K562 (cell line): ENCODE results near the gene ARAP1. TPM values are rescaled to one million over a fixed set of nuclear protein-coding genes. Genes with fewer than 3 reads are reported as not detected.

Source experiments
- ATAC-seq: fragments of 200-7000 bp; cut with Tn5 transposase; 3 replicates; pipeline ENCODE4 v1.9.1; 2020; ENCODE audit warnings: moderate library complexity
- BruUV-seq: library from RNA; stranded (reverse); fragments of 400-500 nt; replicated peaks from 2 replicates; lab custom pipeline; 2021; lab: Mats Ljungman, UMichigan
- CTCF ChIA-PET: fragments of 300-600 bp; formaldehyde crosslinking; extraction: SDS; loops from one replicate; lab custom pipeline; 2021; ENCODE audit warnings: low intra/inter-chr PET ratio; lab: Yijun Ruan, JAX
- POLR2A ChIA-PET: fragments of 300-600, 350-650 bp; sonication (Branson Sonifier 250); formaldehyde crosslinking; extraction: SDS; loops from one replicate; lab custom pipeline; 2021; ENCODE audit warnings: antibody characterized with exemption, inconsistent platforms; lab: Yijun Ruan, JAX
- DNase-seq, 4 experiments: peaks; one replicate each; pipeline versions ENCODE4 v3.0.0 to v3.0.0-alpha.2; 2011 to 2018; ENCODE audit warnings: low spot score in 3 of 4, mixed read lengths in 3 of 4; ENCODE audit errors: extremely low read depth in 1 of 4
- FAIRE-seq: peaks from 2 replicates; lab custom pipeline; 2011; peaks lifted over from hg19 to GRCh38; lab: Jason Lieb, UNC
- H2AFZ ChIP-seq: 2 replicates; pipeline ENCODE4 v1.6.0; 2011; ENCODE audit warnings: low read depth, low read length, control low read depth, inconsistent platforms
- H3K27ac ChIP-seq: fragments of 200-600 bp; 3 replicates; pipeline ENCODE4 v1.8.0; 2011; ENCODE audit warnings: low read depth, mild to moderate bottlenecking, control low read depth, inconsistent platforms, low read length, moderate library complexity, mixed read lengths; ENCODE audit errors: extremely low read depth
- H3K27me3 ChIP-seq, 2 experiments: fragments of 300-600 bp in 1 of 2; 2 replicates in 1 of 2; 3 replicates in 1 of 2; pipeline versions ENCODE4 v1.6.0 to v1.8.0; 2011; ENCODE audit warnings: inconsistent platforms in 2 of 2, low read length in 2 of 2, mild to moderate bottlenecking in 1 of 2, mixed read lengths in 1 of 2, moderate library complexity in 1 of 2; ENCODE audit not compliant: control insufficient read depth in 2 of 2, insufficient read depth in 2 of 2
- H3K36me3 ChIP-seq: fragments of 300-600 bp; 3 replicates; pipeline ENCODE4 v1.8.0; 2011; ENCODE audit warnings: mild to moderate bottlenecking, low read length, inconsistent platforms; ENCODE audit not compliant: control insufficient read depth, insufficient read depth
- H3K4me1 ChIP-seq, 2 experiments: fragments of 200-600 bp in 1 of 2; replicated peaks in 1 of 2; 2 replicates in 1 of 2; 3 replicates in 1 of 2; pipeline versions ENCODE4 v1.5.1 to v1.8.0; 2011; ENCODE audit warnings: inconsistent platforms in 2 of 2, low read length in 2 of 2, mild to moderate bottlenecking in 1 of 2, mixed read lengths in 1 of 2, moderate library complexity in 1 of 2; ENCODE audit not compliant: control insufficient read depth in 2 of 2, insufficient read depth in 2 of 2
- H3K4me2 ChIP-seq: 2 replicates; pipeline ENCODE4 v1.6.1; 2011; ENCODE audit warnings: low read length, control low read depth, inconsistent platforms, mixed read lengths; ENCODE audit not compliant: insufficient read depth
- H3K4me3 ChIP-seq: fragments of 200-600 bp; sonication (generic), shearing (Covaris generic); 2 replicates; pipeline ENCODE4 v1.5.1; 2016; ENCODE audit warnings: control low read depth, inconsistent platforms
- H3K79me2 ChIP-seq: fragments of 200-600 bp; 3 replicates; pipeline ENCODE4 v1.8.0; 2011; ENCODE audit warnings: low read length, inconsistent platforms; ENCODE audit not compliant: control insufficient read depth, insufficient read depth
- H3K9ac ChIP-seq, 2 experiments: 2 replicates each; pipeline versions ENCODE4 v1.6.0 to v1.6.1; 2011; ENCODE audit warnings: low read depth in 2 of 2, low read length in 2 of 2, control low read depth in 1 of 2, inconsistent platforms in 1 of 2, mild to moderate bottlenecking in 1 of 2, mixed read lengths in 1 of 2; ENCODE audit not compliant: insufficient read depth in 1 of 2
- H3K9me1 ChIP-seq: one replicate; pipeline ENCODE4 v1.6.0; 2011; ENCODE audit warnings: inconsistent platforms, mild to moderate bottlenecking, low read length, moderate library complexity; ENCODE audit not compliant: control insufficient read depth, insufficient read depth
- H3K9me3 ChIP-seq: replicated peaks from 2 replicates; pipeline ENCODE4 v1.5.1; 2011; ENCODE audit warnings: low read depth, low read length, inconsistent platforms; ENCODE audit not compliant: control insufficient read depth, insufficient read depth
- H4K20me1 ChIP-seq: replicated peaks from 2 replicates; pipeline ENCODE4 v1.6.1; 2011; ENCODE audit warnings: low read length, inconsistent platforms, mixed read lengths; ENCODE audit not compliant: control insufficient read depth, insufficient read depth
- FOXJ3 ChIP-seq: sonication (generic); formaldehyde crosslinking; IDR thresholded peaks from 2 replicates; pipeline ENCODE4 v1.4.0; 2020; ENCODE audit warnings: mild to moderate bottlenecking, missing genetic modification reagents
- PURB ChIP-seq: sonication (generic); formaldehyde crosslinking; IDR thresholded peaks from 2 replicates; pipeline ENCODE4 v1.9.0; 2021; ENCODE audit warnings: low read depth, mild to moderate bottlenecking, missing genetic modification reagents
- SMAD4 ChIP-seq: fragments of 250-450 bp; sonication (Bioruptor Pico); conservative IDR thresholded peaks from 2 replicates; pipeline ENCODE4 v1.8.0; 2021; ENCODE audit warnings: inconsistent platforms, mild to moderate bottlenecking, moderate library complexity
- SNIP1 ChIP-seq: fragments of 450-650 bp; IDR thresholded peaks from 2 replicates; pipeline ENCODE4 v1.7.1; 2017; ENCODE audit warnings: low read depth, mild to moderate bottlenecking
- ZNF12 ChIP-seq: sonication (generic); formaldehyde crosslinking; IDR thresholded peaks from 2 replicates; pipeline ENCODE4 v1.4.0; 2020; ENCODE audit warnings: mild to moderate bottlenecking, missing genetic modification reagents
- WGBS: fragments of 100-300 bp; shearing (Covaris generic); methylation state at CpG from one replicate; pipeline ENCODE4 v1.1.6; 2016; ENCODE audit warnings: low coverage, mixed read lengths; ENCODE audit not compliant: insufficient coverage; ENCODE audit errors: missing lambda C conversion rate; 5-methylcytosine and 5-hydroxymethylcytosine counted together
- in situ Hi-C: fragments of 300-500 bp; cut with MboI; formaldehyde crosslinking; loops from 4 replicates; pipeline ENCODE4 v1.15.0; 2018; ENCODE audit warnings: inconsistent platforms, mixed read lengths
- intact Hi-C: fragments of 100-400 bp; cut with micrococcal nuclease; formaldehyde crosslinking; loops from 2 replicates; pipeline ENCODE4 v1.14.2; 2022
- polyA plus RNA-seq, 8 experiments: library from polyadenylated mRNA; depleted of rRNA in 4 of 8; stranded (reverse) in 5 of 8; unstranded in 3 of 8; fragments of >200 nt; fragmentation: Nextera tagmentation in 2 of 8; fragmentation: Illumina TruSeq in 1 of 8; extraction: Ambion mirVana in 2 of 8; extraction: Trizol in 1 of 8; gene quantifications; 2 replicates each; pipeline versions ENCODE4 v1.2.1 to v1.2.3, GENCODE V29; 2011 to 2014; ENCODE audit warnings: inconsistent platforms in 1 of 8, missing spikeins in 1 of 8
- total RNA-seq, 7 experiments: library from RNA; depleted of rRNA in 6 of 7; stranded (reverse); fragments of >200 nt in 6 of 7; fragmentation: Illumina TruSeq in 2 of 7; extraction: Trizol in 2 of 7; gene quantifications; 2 replicates each; pipeline versions ENCODE4 v1.2.1 to v1.2.3, GENCODE V29; 2011 to 2021; ENCODE audit warnings: low replicate concordance in 1 of 7
- TF ChIP-seq, protein P1 (sequence below): IDR thresholded peaks from 2 replicates; pipeline ENCODE4 v1.6.1; 2016; ENCODE audit warnings: missing genetic modification characterization, missing compliant biosample characterization

The ARAP1 gene
- total and polyA plus RNA-seq, 9 of the 15 experiments (the other 6 are each of a cell fraction or from before 2014, with no cell fraction given) = 0.23 to 67.0 (median 24.6) TPM

DNA sequence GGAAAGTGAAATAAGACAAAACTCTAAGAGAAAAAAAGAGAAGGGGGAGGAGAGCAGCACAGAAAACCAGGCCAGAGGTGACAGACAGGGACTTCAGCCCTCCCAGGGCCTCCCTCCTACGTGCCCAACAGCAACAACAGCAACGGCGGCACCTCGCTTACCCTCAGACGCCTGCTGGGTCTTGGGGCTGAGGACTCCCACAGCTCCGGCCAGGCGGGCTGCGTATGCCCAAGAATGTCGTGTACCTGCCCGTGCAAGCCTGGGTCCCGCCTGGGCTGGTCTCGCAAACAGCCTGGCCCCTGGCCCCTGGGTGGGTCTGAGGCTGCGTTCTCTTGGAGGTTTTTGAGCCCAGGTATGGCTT lies 30.5 kb downstream of the ARAP1 start:
- ATAC-seq = no peak
- Histone ChIP-seq H3K9ac (peak overlapping the region; percentile 65 to 87), H2AFZ (peak overlapping the region; percentile 77; the same call in 1 of the 2 replicates), H3K79me2 (peaks cover 56% of the 10 kb centered on the region), H3K27ac (peak overlapping the region; percentile 79), H3K9me1 (no peaks in the 10 kb centered on the region)
- TSS peak; percentile 67 for BruUV-seq
- WGBS = 81% methylated on average over 13 of the region's 13 CpGs
- TF ChIP-seq, protein P1, sequence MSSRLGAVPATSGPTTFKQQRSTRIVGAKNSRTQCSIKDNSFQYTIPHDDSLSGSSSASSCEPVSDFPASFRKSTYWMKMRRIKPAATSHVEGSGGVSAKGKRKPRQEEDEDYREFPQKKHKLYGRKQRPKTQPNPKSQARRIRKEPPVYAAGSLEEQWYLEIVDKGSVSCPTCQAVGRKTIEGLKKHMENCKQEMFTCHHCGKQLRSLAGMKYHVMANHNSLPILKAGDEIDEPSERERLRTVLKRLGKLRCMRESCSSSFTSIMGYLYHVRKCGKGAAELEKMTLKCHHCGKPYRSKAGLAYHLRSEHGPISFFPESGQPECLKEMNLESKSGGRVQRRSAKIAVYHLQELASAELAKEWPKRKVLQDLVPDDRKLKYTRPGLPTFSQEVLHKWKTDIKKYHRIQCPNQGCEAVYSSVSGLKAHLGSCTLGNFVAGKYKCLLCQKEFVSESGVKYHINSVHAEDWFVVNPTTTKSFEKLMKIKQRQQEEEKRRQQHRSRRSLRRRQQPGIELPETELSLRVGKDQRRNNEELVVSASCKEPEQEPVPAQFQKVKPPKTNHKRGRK (tag) = peak; percentile 44; the same call in 1 of the 2 replicates
- no peak for TF ChIP-seq SMAD4 (CRISPR knock-in tag)
- TF ChIP-seq, all 486 proteins: peak for 1
- POLR2A ChIA-PET = no interaction called here
- Histone ChIP-seq H4K20me1 (no peaks in the 10 kb centered on the region), H3K4me1 (peaks cover 11 to 26% of the 10 kb centered on the region in 2 experiments; a peak in 4 of 5 replicates), H3K36me3 (peaks cover 81% of the 10 kb centered on the region), H3K4me2 (peak overlapping the region; percentile 78), H3K27me3 (no peaks in the 10 kb centered on the region), H3K4me3 (peak overlapping the region; percentile 33), H3K9me3 (no peaks in the 10 kb centered on the region)
- no peak for FAIRE-seq
- in situ Hi-C loops (loop anchor here (10.0 kb wide), 1 partner anchor 463 kb away; no protein-coding TSS in a partner anchor), intact Hi-C loops (no loop called here)
- CTCF ChIA-PET = no interaction called here
- DNase-seq = no peak

DNA sequence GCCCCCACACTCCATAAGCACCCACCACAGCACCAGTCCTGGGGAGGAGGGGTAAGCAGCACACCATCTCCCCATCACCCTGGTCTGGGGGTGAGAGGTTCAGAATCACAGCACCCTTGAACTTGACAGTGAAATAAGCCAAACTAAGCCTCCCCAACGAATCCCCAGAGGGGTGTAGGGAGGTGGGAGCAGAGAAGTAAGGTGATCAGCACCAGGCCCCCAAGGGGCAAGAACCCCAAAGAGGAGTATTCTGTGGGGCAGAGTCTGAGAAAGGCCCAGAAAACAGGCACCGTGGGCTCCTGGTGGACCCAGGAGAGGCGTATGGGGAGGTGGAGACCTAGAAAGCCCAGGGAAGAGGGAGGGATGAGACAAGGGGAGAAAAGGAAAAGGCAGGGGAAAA lies 30.9 kb downstream of the ARAP1 start:
- POLR2A ChIA-PET = no interaction called here
- intact Hi-C loops (no loop called here), in situ Hi-C loops (loop anchor here (10.0 kb wide), 1 partner anchor 464 kb away; no protein-coding TSS in a partner anchor)
- no peaks in the 10 kb centered on the region for H4K20me1 ChIP-seq
- H3K4me2 ChIP-seq = peak overlapping the region; percentile 78
- H3K79me2 ChIP-seq = peaks cover 56% of the 10 kb centered on the region
- no peak for TF ChIP-seq ZNF12 (CRISPR knock-in tag)
- no peak for TF ChIP-seq SNIP1
- TF ChIP-seq FOXJ3 (CRISPR knock-in tag) = no peak
- no peak for TF ChIP-seq PURB (CRISPR knock-in tag)
- no peaks in the 10 kb centered on the region for H3K9me3 ChIP-seq
- FAIRE-seq (no peak), ATAC-seq (no peak), DNase-seq (no peak)
- H3K27me3 ChIP-seq = no peaks in the 10 kb centered on the region
- H3K4me3 ChIP-seq = peak overlapping the region; percentile 33
- H3K27ac ChIP-seq = no peak overlapping the region
- CTCF ChIA-PET = no interaction called here
- no peak overlapping the region for H2AFZ ChIP-seq
- peaks cover 82% of the 10 kb centered on the region for H3K36me3 ChIP-seq
- BruUV-seq = no TSS peak
- WGBS = 77% methylated on average over 3 of the region's 3 CpGs
- peaks cover 11 to 28% of the 10 kb centered on the region in 2 experiments; a peak in 4 of 5 replicates for H3K4me1 ChIP-seq
- peak overlapping the region; percentile 65 to 87; a peak in 2 of 4 replicates for H3K9ac ChIP-seq
- H3K9me1 ChIP-seq = no peaks in the 10 kb centered on the region
